ENCODE results near the gene FKRP.

The FKRP gene

GRCh38 chr19:46787331-46788261, 41.7 kb downstream of the FKRP start:
- peak overlapping the region; percentile 75 for H3K4me3 ChIP-seq (ENCODE audit: low read depth, low read length)
- TF ChIP-seq, protein P1, sequence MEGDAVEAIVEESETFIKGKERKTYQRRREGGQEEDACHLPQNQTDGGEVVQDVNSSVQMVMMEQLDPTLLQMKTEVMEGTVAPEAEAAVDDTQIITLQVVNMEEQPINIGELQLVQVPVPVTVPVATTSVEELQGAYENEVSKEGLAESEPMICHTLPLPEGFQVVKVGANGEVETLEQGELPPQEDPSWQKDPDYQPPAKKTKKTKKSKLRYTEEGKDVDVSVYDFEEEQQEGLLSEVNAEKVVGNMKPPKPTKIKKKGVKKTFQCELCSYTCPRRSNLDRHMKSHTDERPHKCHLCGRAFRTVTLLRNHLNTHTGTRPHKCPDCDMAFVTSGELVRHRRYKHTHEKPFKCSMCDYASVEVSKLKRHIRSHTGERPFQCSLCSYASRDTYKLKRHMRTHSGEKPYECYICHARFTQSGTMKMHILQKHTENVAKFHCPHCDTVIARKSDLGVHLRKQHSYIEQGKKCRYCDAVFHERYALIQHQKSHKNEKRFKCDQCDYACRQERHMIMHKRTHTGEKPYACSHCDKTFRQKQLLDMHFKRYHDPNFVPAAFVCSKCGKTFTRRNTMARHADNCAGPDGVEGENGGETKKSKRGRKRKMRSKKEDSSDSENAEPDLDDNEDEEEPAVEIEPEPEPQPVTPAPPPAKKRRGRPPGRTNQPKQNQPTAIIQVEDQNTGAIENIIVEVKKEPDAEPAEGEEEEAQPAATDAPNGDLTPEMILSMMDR (IDR thresholded peaks at IDR 0.05; ENCODE audit: insufficient read depth, low read depth, low read length, missing control alignments), result no peak
- peak; percentile 45 for DNase-seq (ENCODE audit: low read depth)

GRCh38 chr19:46788262-46788967, 42.6 kb downstream of the FKRP start, which contains the start of gene SLC1A5:
Gene SLC1A5 (minus strand): TSS chr19:46788594. CDS start chr19:46787965, 629 bp downstream.
- H3K4me3 ChIP-seq (ENCODE audit: low read depth, low read length), result peak within 1 kb of the TSS; percentile 75
- TF ChIP-seq, protein P1 (IDR thresholded peaks at IDR 0.05; ENCODE audit: insufficient read depth, low read depth, low read length, missing control alignments), result no peak
- DNase-seq (ENCODE audit: low read depth), result peak; percentile 98

DNA sequence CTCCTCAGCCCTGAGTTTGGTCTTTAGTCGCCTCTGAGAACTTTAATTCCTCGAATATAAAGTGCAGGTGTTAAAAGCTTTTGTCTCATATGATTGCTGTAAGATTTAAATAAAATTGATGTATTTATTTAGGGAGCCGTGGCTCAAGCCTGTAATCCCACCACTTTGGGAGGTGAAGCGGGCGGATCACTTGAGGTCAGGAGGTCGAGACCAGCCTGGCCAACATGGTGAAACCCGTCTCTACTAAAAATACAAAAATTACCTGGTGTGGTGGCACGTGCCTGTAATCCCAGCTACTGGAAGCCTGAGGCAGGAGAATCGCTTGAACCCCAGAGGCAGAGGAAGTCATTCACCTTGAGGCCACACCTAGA, 43.1 kb downstream of the FKRP start:
- no peak overlapping the region for H3K4me3 ChIP-seq (ENCODE audit: low read depth, low read length)
- TF ChIP-seq, protein P1 (IDR thresholded peaks at IDR 0.05; ENCODE audit: insufficient read depth, low read depth, low read length, missing control alignments), result no peak

GRCh38 chr19:46789371-46789770, 43.5 kb downstream of the FKRP start:
- TF ChIP-seq, protein P1 (IDR thresholded peaks at IDR 0.05; ENCODE audit: insufficient read depth, low read depth, low read length, missing control alignments), result no peak
- no peak overlapping the region for H3K4me3 ChIP-seq (ENCODE audit: low read depth, low read length)
- DNase-seq (ENCODE audit: low read depth), result no peak

More for the DNA sequence above, 43.1 kb downstream of the FKRP start:
- no peak for DNase-seq (ENCODE audit: low read depth)

DNA sequence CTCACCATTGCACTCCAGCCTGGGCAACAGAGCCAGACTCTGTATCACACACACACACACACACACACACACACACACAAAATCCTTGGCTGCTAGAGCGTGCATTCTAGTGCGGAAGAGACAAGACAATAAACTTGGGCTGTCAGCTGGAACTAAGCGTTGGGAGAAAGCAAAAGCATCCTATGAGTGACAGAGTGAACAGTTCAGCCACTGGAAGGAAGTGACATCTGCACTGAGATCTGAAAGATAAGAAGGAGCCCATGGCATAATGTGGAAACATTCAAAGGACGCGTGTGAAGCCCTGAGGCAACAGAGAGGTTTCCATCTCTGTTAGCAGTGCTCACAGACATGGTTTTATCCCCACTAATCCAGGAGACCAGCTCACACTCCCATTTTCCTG, 46.1 kb downstream of the FKRP start:
- no peak overlapping the region for H3K4me3 ChIP-seq (ENCODE audit: low read depth, low read length)
- no peak for DNase-seq (ENCODE audit: low read depth)
- TF ChIP-seq, protein P1 (IDR thresholded peaks at IDR 0.05; ENCODE audit: insufficient read depth, low read depth, low read length, missing control alignments), result no peak

- TF ChIP-seq, protein P1 (IDR thresholded peaks at IDR 0.05; ENCODE audit: insufficient read depth, low read depth, low read length, missing control alignments), result no peak
- no peak for DNase-seq (ENCODE audit: low read depth)
- no peak overlapping the region for H3K4me3 ChIP-seq (ENCODE audit: low read depth, low read length)
Measured at GRCh38 chr19:46797881-46798280, 52.0 kb downstream of the FKRP start.
